Panc1 (cell line): ENCODE measurements around the gene LENG8. TPM values are rescaled to one million over a fixed set of nuclear protein-coding genes. Genes with fewer than 3 reads are reported as not detected.
A peak's percentile ranks its signal among the peaks of the same experiment; 100 is the strongest.

ENCODE experiments used
- ATAC-seq: fragments of 200-7000 bp; cut with Tn5 transposase; 2 replicates; pipeline ENCODE4 v1.9.1; 2020; ENCODE audit warnings: mild to moderate bottlenecking, moderate library complexity
- BruUV-seq: library from RNA; stranded (reverse); fragments of 400-500 nt; replicated peaks from 2 replicates; lab custom pipeline; 2021; lab: Mats Ljungman, UMichigan
- CTCF ChIA-PET: fragments of 300-600 bp; sonication (Branson Sonifier 250); formaldehyde crosslinking; loops from one replicate; lab custom pipeline; 2022; ENCODE audit warnings: antibody characterized with exemption; lab: Charles Lee
- POLR2A ChIA-PET: fragments of 300-600 bp; sonication (Branson Sonifier 250); formaldehyde crosslinking; loops from one replicate; lab custom pipeline; 2022; ENCODE audit warnings: antibody characterized with exemption; lab: Charles Lee
- DNase-seq: peaks from one replicate; pipeline ENCODE4 v3.0.0-alpha.2; 2010; ENCODE audit warnings: low read depth, low spot score
- H3K27ac ChIP-seq: 2 replicates; pipeline ENCODE4 v1.5.1; 2011; ENCODE audit warnings: mild to moderate bottlenecking, low read length, inconsistent platforms
- H3K27me3 ChIP-seq: fragments of 200-500 bp; sonication (Bioruptor generic); 2 replicates; pipeline ENCODE4 v1.6.0; 2014; ENCODE audit warnings: low read length, inconsistent platforms; ENCODE audit not compliant: control insufficient read depth, insufficient read depth
- H3K36me3 ChIP-seq: fragments of 200-500 bp; sonication (Bioruptor generic); 2 replicates; pipeline ENCODE4 v1.5.1; 2014; ENCODE audit warnings: inconsistent platforms, mild to moderate bottlenecking, low read length, moderate library complexity; ENCODE audit not compliant: control insufficient read depth, insufficient read depth
- H3K4me1 ChIP-seq: 2 replicates; pipeline ENCODE4 v1.5.1; 2011; ENCODE audit warnings: inconsistent platforms, mild to moderate bottlenecking, low read length, moderate library complexity; ENCODE audit not compliant: control insufficient read depth, insufficient read depth
- H3K4me3 ChIP-seq, 2 experiments: 2 replicates each; pipeline ENCODE4 v1.5.1; 2011 to 2012; ENCODE audit warnings: low read depth in 2 of 2, low read length in 2 of 2, mild to moderate bottlenecking in 2 of 2, inconsistent platforms in 1 of 2, moderate library complexity in 1 of 2
- H3K9me3 ChIP-seq: fragments of 200-500 bp; sonication (Bioruptor generic); 2 replicates; pipeline ENCODE4 v1.5.1; 2014; ENCODE audit warnings: low read depth, mild to moderate bottlenecking, inconsistent platforms, low read length, moderate library complexity; ENCODE audit not compliant: control insufficient read depth, insufficient read depth
- CTCF ChIP-seq: fragments of 450-650 bp; IDR thresholded peaks from 2 replicates; pipeline ENCODE4 v1.5.1; 2017; ENCODE audit warnings: mild to moderate bottlenecking
- POLR2AphosphoS5 ChIP-seq: IDR thresholded peaks from 2 replicates; pipeline ENCODE4 v1.6.1; 2012; ENCODE audit warnings: mild to moderate bottlenecking, low read depth, low read length, moderate library complexity
- SIN3A ChIP-seq: IDR thresholded peaks from 2 replicates; pipeline ENCODE4 v1.6.1; 2012; ENCODE audit warnings: low read depth, mild to moderate bottlenecking, low read length, moderate library complexity, borderline replicate concordance; ENCODE audit not compliant: insufficient read depth
- TCF7L2 ChIP-seq: IDR thresholded peaks from 2 replicates; pipeline ENCODE4 v1.6.1; 2011; ENCODE audit warnings: mild to moderate bottlenecking, low read depth, low read length, inconsistent platforms
- in situ Hi-C: cut with HindIII; loops from 2 replicates; pipeline ENCODE4 v1.10.0; 2016; ENCODE audit warnings: low sequenced_read_pairs, low pct_unique_long_range_greater_than_20kb
- intact Hi-C: fragments of 100-400 bp; cut with micrococcal nuclease; formaldehyde crosslinking; loops from one replicate; pipeline ENCODE4 v1.10.0; 2022; ENCODE audit not compliant: unreplicated experiment
- total RNA-seq: library from RNA; stranded (reverse); gene quantifications from one replicate; pipeline ENCODE4 v1.2.1, GENCODE V29; 2021; ENCODE audit not compliant: unreplicated experiment

LENG8 gene
- total RNA-seq, 1 experiment from 2014 or later: 268 TPM

- POLR2A ChIA-PET: no interaction called here
- H3K4me3 ChIP-seq: no peak overlapping the region
- H3K27ac ChIP-seq: no peak overlapping the region
- TF ChIP-seq TCF7L2: no peak
- TF ChIP-seq SIN3A: no peak
- BruUV-seq: no TSS peak
- H3K27me3 ChIP-seq: peaks cover 8% of the 10 kb centered on the region
- in situ Hi-C loops: no loop called here
- DNase-seq (no peak), ATAC-seq (no peak)
- H3K36me3 ChIP-seq: no peaks in the 10 kb centered on the region
- no peaks in the 10 kb centered on the region for H3K9me3 ChIP-seq
- intact Hi-C loops: no loop called here
- H3K4me1 ChIP-seq: peaks cover 4% of the 10 kb centered on the region; the same call in 1 of the 2 replicates
- CTCF ChIA-PET: no interaction called here
Observed at GRCh38 chr19:54414156-54414555, 34.8 kb upstream of the LENG8 start.

DNA sequence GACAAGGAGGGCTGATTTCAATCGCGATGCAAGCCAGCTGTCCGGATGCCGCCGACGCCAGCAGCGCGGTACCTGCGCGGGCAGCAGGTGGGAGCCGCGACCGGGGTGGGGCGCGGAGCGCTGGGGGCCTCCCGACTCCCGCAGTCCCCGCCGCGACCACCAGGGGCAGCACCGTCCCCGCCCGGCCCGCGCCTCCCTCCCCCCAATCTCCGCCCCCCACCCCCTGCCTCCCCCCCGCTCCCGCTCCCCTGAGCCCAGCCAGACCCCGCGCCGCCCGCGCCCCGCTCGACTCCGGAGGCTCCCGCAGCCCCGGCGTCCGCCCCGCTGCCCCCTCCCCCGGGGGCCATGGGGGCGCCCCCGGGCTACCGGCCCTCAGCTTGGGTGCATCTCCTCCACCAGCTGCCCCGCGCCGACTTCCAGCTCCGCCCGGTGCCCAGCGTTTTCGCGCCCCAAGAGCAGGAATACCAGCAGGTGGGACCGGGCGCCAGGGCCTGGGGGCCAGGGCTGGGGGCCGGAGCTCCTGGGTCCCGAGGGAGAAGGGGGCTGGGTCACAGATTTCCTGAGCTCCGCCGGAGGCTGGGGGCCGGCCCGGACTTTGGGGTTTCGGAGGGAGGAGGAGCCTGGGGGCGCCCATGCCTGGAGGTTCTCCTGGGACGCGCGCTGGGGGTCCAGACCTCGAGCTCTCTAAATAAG, 33.6 kb upstream of the LENG8 start, which contains the start of gene TTYH1:
TSS of gene TTYH1 (plus strand) at position 257 of the 693 bp plus-strand sequence. CDS start at position 346, 89 bp downstream.
- H3K4me1 ChIP-seq: peaks cover 8% of the 10 kb centered on the region
- intact Hi-C loops: no loop called here
- POLR2A ChIA-PET: interaction anchor here (0.7 to 1.1 kb wide), 2 partner anchors 9 to 13 kb away, joined by 3 read pairs; no protein-coding TSS in a partner anchor
- H3K27ac ChIP-seq: no peak within 1 kb of the TSS
- TF ChIP-seq CTCF (peak; percentile 81; the same call in 1 of the 2 replicates), POLR2AphosphoS5 (no peak), SIN3A (no peak), TCF7L2 (no peak)
- no TSS peak for BruUV-seq
- ATAC-seq (no peak; the same call in 1 of the 2 replicates), DNase-seq (no peak)
- H3K9me3 ChIP-seq: no peaks in the 10 kb centered on the region
- peaks cover 5% of the 10 kb centered on the region for H3K27me3 ChIP-seq
- no peaks in the 10 kb centered on the region for H3K36me3 ChIP-seq
- in situ Hi-C loops: no loop called here
- no peak within 1 kb of the TSS for H3K4me3 ChIP-seq
- CTCF ChIA-PET: interaction anchor here (1.0 kb wide), 1 partner anchor 27 kb away, joined by 7 read pairs; no protein-coding TSS in a partner anchor

GRCh38 chr19:54415901-54416673, 32.9 kb upstream of the LENG8 start:
- Histone ChIP-seq H3K27me3 (0 out of 2 replicates have a peak, but pooled peaks cover 2% of the 10 kb centered on the region), H3K9me3 (no peaks in the 10 kb centered on the region), H3K27ac (no peak overlapping the region), H3K4me1 (peaks cover 11% of the 10 kb centered on the region), H3K36me3 (no peaks in the 10 kb centered on the region), H3K4me3 (no peak overlapping the region)
- ChIA-PET POLR2A (interaction anchor here (1.1 kb wide), 1 partner anchor 8 kb away, joined by 3 read pairs; no protein-coding TSS in a partner anchor), CTCF (interaction anchor here (0.6 to 1.0 kb wide), 3 partner anchors 28 to 392 kb away, joined by 3 to 7 read pairs (median 3); no protein-coding TSS in a partner anchor)
- ATAC-seq: no peak; the same call in 1 of the 2 replicates
- no peak for DNase-seq
- intact Hi-C loops (no loop called here), in situ Hi-C loops (no loop called here)
- TF ChIP-seq TCF7L2: no peak
- no peak for TF ChIP-seq SIN3A
- no TSS peak for BruUV-seq
